HCT116 (cell line): ENCODE data around the gene LIN7A. TPM values are rescaled to one million over a fixed set of nuclear protein-coding genes. Genes with fewer than 3 reads are reported as not detected.

Experiments used
- ATAC-seq: fragments of 200-7000 bp; cut with Tn5 transposase; 2 replicates; pipeline ENCODE4 v1.9.1; 2020; ENCODE audit warnings: mild to moderate bottlenecking, moderate library complexity
- BruUV-seq: library from RNA; stranded (reverse); fragments of 400-500 nt; replicated peaks from 2 replicates; lab custom pipeline; 2021; lab: Mats Ljungman, UMichigan
- CTCF ChIA-PET: fragments of 300-600 bp; sonication (Branson Sonifier 250); formaldehyde crosslinking; loops from one replicate; lab custom pipeline; 2021; ENCODE audit warnings: antibody characterized with exemption; lab: Charles Lee
- POLR2A ChIA-PET: fragments of 300-600, 350-600 bp; sonication (Branson Sonifier 250); formaldehyde crosslinking; loops from one replicate; lab custom pipeline; 2021; ENCODE audit warnings: antibody characterized with exemption; lab: Charles Lee
- RAD21 ChIA-PET, 2 experiments: fragments of 300-600 bp; sonication (Branson Sonifier 250); formaldehyde crosslinking; loops; one replicate each; lab custom pipeline; 2023; ENCODE audit warnings: low total read pairs in 2 of 2; ENCODE audit not compliant: uncharacterized antibody in 2 of 2, unreplicated experiment in 2 of 2, low non-redundant PET in 1 of 2; lab: Charles Lee
- DNase-seq: peaks from one replicate; pipeline ENCODE4 v3.0.0-alpha.2; 2010; ENCODE audit warnings: low read depth, low spot score
- H2AFZ ChIP-seq: fragments of 200-600 bp; shearing (Covaris generic), sonication (generic); 2 replicates; pipeline ENCODE4 v1.6.1; 2017; ENCODE audit warnings: low read depth, mixed run types, mixed read lengths, antibody characterized with exemption, low read length; ENCODE audit not compliant: poor library complexity, severe bottlenecking
- H3K27ac ChIP-seq: 2 replicates; pipeline ENCODE4 v1.5.1; 2012; ENCODE audit warnings: low read depth, low read length
- H3K27me3 ChIP-seq: fragments of 200-600 bp; sonication (generic); 2 replicates; pipeline ENCODE4 v1.6.1; 2016; ENCODE audit warnings: mixed run types, low read length, mixed read lengths; ENCODE audit not compliant: insufficient read depth
- H3K36me3 ChIP-seq, 2 experiments: fragments of 200-500 bp in 1 of 2; fragments of 200-600 bp in 1 of 2; sonication (Bioruptor generic) in 1 of 2; sonication (generic) in 1 of 2; 2 replicates each; pipeline versions ENCODE4 v1.5.1 to v1.6.1; 2014 to 2016; ENCODE audit warnings: low read length in 2 of 2, inconsistent platforms in 1 of 2, mixed read lengths in 1 of 2, mixed run types in 1 of 2; ENCODE audit not compliant: insufficient read depth in 2 of 2, control insufficient read depth in 1 of 2
- H3K4me1 ChIP-seq, 2 experiments: fragments of 200-600 bp in 1 of 2; sonication (generic) in 1 of 2; 2 replicates each; pipeline versions ENCODE4 v1.5.1 to v1.6.1; 2012 to 2017; ENCODE audit warnings: low read length in 2 of 2, inconsistent platforms in 1 of 2, mild to moderate bottlenecking in 1 of 2, mixed read lengths in 1 of 2, mixed run types in 1 of 2, moderate library complexity in 1 of 2; ENCODE audit not compliant: insufficient read depth in 2 of 2, control insufficient read depth in 1 of 2
- H3K4me2 ChIP-seq: fragments of 200-600 bp; sonication (generic); 2 replicates; pipeline ENCODE4 v1.6.1; 2017; ENCODE audit warnings: mixed run types, low read length, mixed read lengths
- H3K4me3 ChIP-seq, 2 experiments: fragments of 200-600 bp in 1 of 2; sonication (generic) in 1 of 2; replicated peaks in 1 of 2; 2 replicates each; pipeline ENCODE4 v1.5.1; 2011 to 2016; ENCODE audit warnings: low read length in 2 of 2, control low read depth in 1 of 2, low read depth in 1 of 2, mild to moderate bottlenecking in 1 of 2, mixed read lengths in 1 of 2, mixed run types in 1 of 2
- H3K79me2 ChIP-seq: fragments of 200-600 bp; sonication (generic); 2 replicates; pipeline ENCODE4 v1.6.1; 2017; ENCODE audit warnings: mild to moderate bottlenecking, mixed run types, low read length, moderate library complexity, mixed read lengths; ENCODE audit not compliant: insufficient read depth
- H3K9ac ChIP-seq: fragments of 200-600 bp; sonication (generic); 2 replicates; pipeline ENCODE4 v1.6.1; 2016; ENCODE audit warnings: low read length, mixed read lengths
- H3K9me2 ChIP-seq: fragments of 200-600 bp; sonication (generic), shearing (Covaris generic); 2 replicates; pipeline ENCODE4 v1.6.1; 2017; ENCODE audit warnings: mixed run types, mild to moderate bottlenecking, moderate library complexity; ENCODE audit not compliant: insufficient read depth
- H3K9me3 ChIP-seq, 2 experiments: fragments of 200-500 bp in 1 of 2; fragments of 200-600 bp in 1 of 2; sonication (Bioruptor generic) in 1 of 2; sonication (generic) in 1 of 2; 2 replicates each; pipeline ENCODE4 v1.6.1; 2014 to 2017; ENCODE audit warnings: low read length in 2 of 2, mixed read lengths in 2 of 2, inconsistent platforms in 1 of 2, low read depth in 1 of 2, mild to moderate bottlenecking in 1 of 2, mixed run types in 1 of 2, moderate library complexity in 1 of 2; ENCODE audit not compliant: control insufficient read depth in 1 of 2, insufficient read depth in 1 of 2
- H4K20me1 ChIP-seq: fragments of 200-600 bp; sonication (generic), shearing (Covaris generic); 2 replicates; pipeline ENCODE4 v1.6.1; 2017; ENCODE audit warnings: mixed run types, mild to moderate bottlenecking, moderate library complexity; ENCODE audit not compliant: insufficient read depth
- EGR1 ChIP-seq: IDR thresholded peaks from 2 replicates; pipeline ENCODE4 v1.6.1; 2012; ENCODE audit warnings: low read depth
- ELF1 ChIP-seq: IDR thresholded peaks from 2 replicates; pipeline ENCODE4 v1.6.1; 2012; ENCODE audit warnings: low read depth, borderline replicate concordance
- JUND ChIP-seq: IDR thresholded peaks from 2 replicates; pipeline ENCODE4 v1.6.1; 2012
- RAD21 ChIP-seq: IDR thresholded peaks from 2 replicates; pipeline ENCODE4 v1.6.1; 2012; ENCODE audit warnings: low read depth, mild to moderate bottlenecking
- SP1 ChIP-seq: IDR thresholded peaks from 2 replicates; pipeline ENCODE4 v1.6.1; 2012; ENCODE audit warnings: low read depth
- SRF ChIP-seq: IDR thresholded peaks from 2 replicates; pipeline ENCODE4 v1.6.1; 2012; ENCODE audit warnings: low read depth
- TCF7L2 ChIP-seq: IDR thresholded peaks from 2 replicates; pipeline ENCODE4 v1.7.0; 2011; ENCODE audit warnings: borderline replicate concordance, inconsistent platforms; ENCODE audit not compliant: insufficient read depth, insufficient read length; ENCODE audit errors: extremely low read depth
- YY1 ChIP-seq: IDR thresholded peaks from 2 replicates; pipeline ENCODE4 v1.6.1; 2011; ENCODE audit warnings: low read length, low read depth, moderate library complexity, mild to moderate bottlenecking; ENCODE audit not compliant: insufficient replicate concordance; ENCODE audit errors: extremely low read depth
- ZFX ChIP-seq: fragments of 450-650 bp; IDR thresholded peaks from 2 replicates; pipeline ENCODE4 v1.6.1; 2017
- ZNF274 ChIP-seq: fragments of 200-500 bp; sonication (Bioruptor generic); IDR thresholded peaks from 2 replicates; pipeline ENCODE4 v1.6.1; 2014; ENCODE audit warnings: mild to moderate bottlenecking, low read depth, low read length, inconsistent platforms
- intact Hi-C: fragments of 100-400 bp; cut with micrococcal nuclease; formaldehyde crosslinking; loops from 2 replicates; pipeline ENCODE4 v1.10.0; 2022
- total RNA-seq: library from RNA; stranded (reverse); gene quantifications from one replicate; pipeline ENCODE4 v1.2.1, GENCODE V29; 2021; ENCODE audit not compliant: unreplicated experiment
- TF ChIP-seq, protein P1 (sequence below): IDR thresholded peaks from 2 replicates; pipeline ENCODE4 v1.6.1; 2012
- TF ChIP-seq, protein P2 (sequence below): IDR thresholded peaks from 2 replicates; pipeline ENCODE4 v1.6.1; 2012
- TF ChIP-seq, protein P3 (sequence below): IDR thresholded peaks from 2 replicates; pipeline ENCODE4 v1.6.1; 2011; ENCODE audit warnings: mild to moderate bottlenecking, low read length, moderate library complexity; ENCODE audit not compliant: insufficient replicate concordance; ENCODE audit errors: extremely low read depth

Gene LIN7A
- total RNA-seq, 1 experiment from 2014 or later: 1.5 TPM

DNA sequence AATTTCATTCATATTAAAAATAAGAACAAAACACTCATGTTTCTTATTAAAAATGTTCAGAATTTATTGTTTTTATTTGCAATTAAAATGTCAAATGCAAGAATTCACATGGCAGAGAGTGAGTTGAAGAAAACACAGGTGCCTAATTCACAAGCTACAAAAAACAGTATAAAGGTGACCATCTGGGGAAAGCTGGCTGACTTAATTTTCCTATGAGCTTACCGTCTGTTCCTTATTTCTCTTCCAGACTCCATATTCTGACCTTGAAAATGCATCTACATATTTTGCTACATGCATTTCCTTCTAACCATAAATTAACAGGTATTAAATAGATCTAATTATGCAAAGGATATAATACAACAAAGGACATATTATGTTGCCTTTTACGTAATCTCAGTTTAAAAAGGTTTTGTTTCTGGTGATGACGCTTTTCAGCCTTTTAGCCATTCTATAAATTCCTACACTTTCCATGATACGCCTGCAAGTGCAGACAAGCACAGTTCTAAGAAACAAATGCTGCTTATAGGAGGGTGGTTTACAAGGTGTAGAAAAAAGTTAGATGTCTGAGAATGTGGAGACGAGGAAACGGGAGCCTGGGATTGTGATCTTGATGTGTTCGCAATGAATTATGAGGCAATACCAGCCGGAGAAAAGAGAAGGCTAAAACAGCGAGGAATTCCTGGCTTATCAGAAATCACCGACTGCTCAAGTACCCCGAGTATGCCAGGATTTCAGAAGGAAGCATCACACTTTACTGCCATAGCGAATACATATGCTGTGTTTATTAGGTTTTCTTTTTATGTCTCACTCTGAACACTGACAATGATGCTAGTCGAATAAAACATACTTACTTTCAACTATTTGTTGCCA is 24.6 kb downstream of the LIN7A start:
- ATAC-seq (no peak), DNase-seq (no peak)
- TF ChIP-seq RAD21 (no peak), SRF (no peak)
- H3K9me2 ChIP-seq: no peaks in the 10 kb centered on the region
- no TSS peak for BruUV-seq
- ChIA-PET CTCF (no interaction called here), RAD21 (no interaction called here), POLR2A (no interaction called here)
- no peak overlapping the region for H3K4me2 ChIP-seq
- no peaks in the 10 kb centered on the region for H3K9me3 ChIP-seq
- H3K79me2 ChIP-seq: no peaks in the 10 kb centered on the region
- H3K9ac ChIP-seq: no peak overlapping the region
- H3K36me3 ChIP-seq: no peaks in the 10 kb centered on the region
- no peaks in the 10 kb centered on the region for H3K27me3 ChIP-seq
- intact Hi-C loops: no loop called here
- H3K4me3 ChIP-seq: no peak overlapping the region
- H3K27ac ChIP-seq: no peak overlapping the region
- H4K20me1 ChIP-seq: no peaks in the 10 kb centered on the region
- H2AFZ ChIP-seq: no peak overlapping the region
- no peaks in the 10 kb centered on the region for H3K4me1 ChIP-seq

DNA sequence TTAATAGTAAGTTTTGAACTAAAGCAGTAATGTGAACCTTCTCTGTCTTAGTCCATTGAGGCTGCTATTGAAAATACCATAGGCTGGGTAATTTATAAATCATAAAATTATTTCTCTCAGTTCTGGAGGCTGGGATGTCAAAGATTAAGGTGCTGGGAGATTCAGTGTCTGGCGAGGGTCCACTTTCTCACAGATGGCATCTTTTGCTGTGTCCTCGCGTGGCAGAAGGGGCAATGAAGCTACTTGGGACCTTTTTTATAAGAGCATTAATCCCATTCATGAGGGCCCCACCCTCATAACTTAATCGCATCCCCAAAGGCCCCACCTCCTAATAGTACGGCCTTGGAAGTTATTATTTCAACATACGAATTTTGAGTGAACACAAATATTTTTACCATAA is 28.4 kb downstream of the LIN7A start:
- Histone ChIP-seq H4K20me1 (no peaks in the 10 kb centered on the region), H3K27me3 (no peaks in the 10 kb centered on the region), H3K9me3 (no peaks in the 10 kb centered on the region), H3K4me1 (no peaks in the 10 kb centered on the region), H3K4me2 (no peak overlapping the region), H3K27ac (no peak overlapping the region), H3K4me3 (no peak overlapping the region), H2AFZ (no peak overlapping the region), H3K9me2 (no peaks in the 10 kb centered on the region), H3K36me3 (no peaks in the 10 kb centered on the region), H3K79me2 (no peaks in the 10 kb centered on the region), H3K9ac (no peak overlapping the region)
- ATAC-seq (no peak), DNase-seq (no peak)
- POLR2A ChIA-PET: no interaction called here
- RAD21 ChIA-PET: no interaction called here
- CTCF ChIA-PET: no interaction called here
- BruUV-seq: no TSS peak
- intact Hi-C loops: no loop called here
- no peak for TF ChIP-seq YY1
- no peak for TF ChIP-seq TCF7L2
- TF ChIP-seq ZNF274: no peak
- TF ChIP-seq, protein P1, sequence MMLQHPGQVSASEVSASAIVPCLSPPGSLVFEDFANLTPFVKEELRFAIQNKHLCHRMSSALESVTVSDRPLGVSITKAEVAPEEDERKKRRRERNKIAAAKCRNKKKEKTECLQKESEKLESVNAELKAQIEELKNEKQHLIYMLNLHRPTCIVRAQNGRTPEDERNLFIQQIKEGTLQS: no peak
- TF ChIP-seq, protein P2, sequence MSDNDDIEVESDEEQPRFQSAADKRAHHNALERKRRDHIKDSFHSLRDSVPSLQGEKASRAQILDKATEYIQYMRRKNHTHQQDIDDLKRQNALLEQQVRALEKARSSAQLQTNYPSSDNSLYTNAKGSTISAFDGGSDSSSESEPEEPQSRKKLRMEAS: no peak
- TF ChIP-seq, protein P3, sequence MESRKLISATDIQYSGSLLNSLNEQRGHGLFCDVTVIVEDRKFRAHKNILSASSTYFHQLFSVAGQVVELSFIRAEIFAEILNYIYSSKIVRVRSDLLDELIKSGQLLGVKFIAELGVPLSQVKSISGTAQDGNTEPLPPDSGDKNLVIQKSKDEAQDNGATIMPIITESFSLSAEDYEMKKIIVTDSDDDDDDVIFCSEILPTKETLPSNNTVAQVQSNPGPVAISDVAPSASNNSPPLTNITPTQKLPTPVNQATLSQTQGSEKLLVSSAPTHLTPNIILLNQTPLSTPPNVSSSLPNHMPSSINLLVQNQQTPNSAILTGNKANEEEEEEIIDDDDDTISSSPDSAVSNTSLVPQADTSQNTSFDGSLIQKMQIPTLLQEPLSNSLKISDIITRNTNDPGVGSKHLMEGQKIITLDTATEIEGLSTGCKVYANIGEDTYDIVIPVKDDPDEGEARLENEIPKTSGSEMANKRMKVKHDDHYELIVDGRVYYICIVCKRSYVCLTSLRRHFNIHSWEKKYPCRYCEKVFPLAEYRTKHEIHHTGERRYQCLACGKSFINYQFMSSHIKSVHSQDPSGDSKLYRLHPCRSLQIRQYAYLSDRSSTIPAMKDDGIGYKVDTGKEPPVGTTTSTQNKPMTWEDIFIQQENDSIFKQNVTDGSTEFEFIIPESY: no peak
- TF ChIP-seq SP1: no peak
- TF ChIP-seq SRF: no peak
- TF ChIP-seq ZFX: no peak
- no peak for TF ChIP-seq EGR1
- no peak for TF ChIP-seq JUND
- TF ChIP-seq ELF1: no peak
